ENCODE measurements around the gene CFAP43. TPM values are rescaled to one million over a fixed set of nuclear protein-coding genes. Genes with fewer than 3 reads are reported as not detected.

The CFAP43 gene
- total and polyA plus RNA-seq, 9 of the 15 experiments (the other 6 are each of a cell fraction or from before 2014, with no cell fraction given): 0.07 to 0.86 (median 0.11) TPM; not detected in 1

GRCh38 chr10:104113376-104113956 is 118.7 kb downstream of the CFAP43 start:
- ChIA-PET CTCF (ENCODE audit: low intra/inter-chr PET ratio) (no interaction called here), POLR2A (no interaction called here)

More at GRCh38 chr10:104113376-104113956, 118.7 kb downstream of the CFAP43 start:
- BruUV-seq (replicated peaks): no TSS peak
- TF ChIP-seq HDAC3 (IDR thresholded peaks at IDR 0.05; ENCODE audit: borderline replicate concordance, partially characterized antibody) (no peak), IRF9 (tag; IDR thresholded peaks at IDR 0.05) (no peak), MAFF (IDR thresholded peaks at IDR 0.05; ENCODE audit: low read length) (no peak), MTA3 (IDR thresholded peaks at IDR 0.05; ENCODE audit: borderline replicate concordance) (no peak), ZNF780A (CRISPR knock-in tag; IDR thresholded peaks at IDR 0.05) (no peak), ZNF224 (CRISPR knock-in tag; IDR thresholded peaks at IDR 0.05) (no peak), POU5F1 (IDR thresholded peaks at IDR 0.05; ENCODE audit: borderline replicate concordance, low read depth, low read length, partially characterized antibody) (no peak), ZNF507 (tag; conservative IDR thresholded peaks at IDR 0.05) (no peak), STAG1 (CRISPR knock-in tag; IDR thresholded peaks at IDR 0.05; ENCODE audit: borderline replicate concordance) (no peak), ZNF699 (CRISPR knock-in tag; IDR thresholded peaks at IDR 0.05; ENCODE audit: insufficient replicate concordance) (no peak), SAFB (IDR thresholded peaks at IDR 0.05; ENCODE audit: borderline replicate concordance, low read depth, low read length) (no peak), SPI1 (IDR thresholded peaks at IDR 0.05; ENCODE audit: borderline replicate concordance, low read depth, low read length) (no peak), HMG20B (CRISPR knock-in tag; IDR thresholded peaks at IDR 0.05) (no peak), CREBBP (IDR thresholded peaks at IDR 0.05; ENCODE audit: low read depth, low read length) (no peak), MEF2D (tag; conservative IDR thresholded peaks at IDR 0.05; ENCODE audit: low read depth) (no peak), ZNF668 (CRISPR knock-in tag; IDR thresholded peaks at IDR 0.05) (no peak), RAD21 (CRISPR knock-in tag; conservative IDR thresholded peaks at IDR 0.05 in 1 of 2, IDR thresholded peaks at IDR 0.05 in 1 of 2) (no peak), CC2D1A (IDR thresholded peaks at IDR 0.05) (no peak), XRCC5 (IDR thresholded peaks at IDR 0.05; ENCODE audit: low read depth, low read length) (no peak), ZNF121 (CRISPR knock-in tag; conservative IDR thresholded peaks at IDR 0.05) (no peak)
- Histone ChIP-seq H4K20me1 (replicated peaks; ENCODE audit: control insufficient read depth, insufficient read depth, low read length) (no peaks in the 10 kb centered on the region), H3K9me1 (ENCODE audit: control insufficient read depth, insufficient read depth, low read length) (no peaks in the 10 kb centered on the region), H3K9ac (ENCODE audit: insufficient read depth in 1 of 2, low read depth in 2 of 2, low read length in 2 of 2) (no peak overlapping the region), H3K79me2 (ENCODE audit: control insufficient read depth, insufficient read depth, low read length) (no peaks in the 10 kb centered on the region), H2AFZ (ENCODE audit: low read depth, low read length) (no peak overlapping the region), H3K4me1 (replicated peaks in 1 of 2; ENCODE audit: control insufficient read depth in 2 of 2, insufficient read depth in 2 of 2, low read length in 2 of 2) (no peaks in the 10 kb centered on the region; a peak in 1 of 5 replicates), H3K27ac (ENCODE audit: extremely low read depth, low read depth, low read length) (no peak overlapping the region), H3K9me3 (replicated peaks; ENCODE audit: control insufficient read depth, insufficient read depth, low read depth, low read length) (no peaks in the 10 kb centered on the region), H3K36me3 (ENCODE audit: control insufficient read depth, insufficient read depth, low read length) (no peaks in the 10 kb centered on the region), H3K4me3 (no peak overlapping the region), H3K4me2 (ENCODE audit: insufficient read depth, low read length) (no peak overlapping the region), H3K27me3 (ENCODE audit: control insufficient read depth in 2 of 2, insufficient read depth in 2 of 2, low read length in 2 of 2) (no peaks in the 10 kb centered on the region; a peak in 1 of 5 replicates)
- in situ Hi-C loops (cut with MboI): no loop called here
- ATAC-seq (no peak), DNase-seq (ENCODE audit: extremely low read depth in 1 of 4, low spot score in 3 of 4) (no peak), FAIRE-seq (no peak)
- intact Hi-C loops (cut with micrococcal nuclease): no loop called here
- WGBS (ENCODE audit: insufficient coverage, low coverage, missing lambda C conversion rate): 0% methylated on average over 1 of the region's 1 CpG
